MM.1S (cell line): ENCODE data around the gene SENP8.

ENCODE experiments used
- EZH2phosphoT487 ChIP-seq: fragments of 300-600 bp; sonication (generic); IDR thresholded peaks from 2 replicates; pipeline ENCODE4 v1.6.1; 2018; ENCODE audit warnings: antibody characterized with exemption, low read length
- TF ChIP-seq, protein P1 (sequence below): fragments of 300-600 bp; sonication (generic); IDR thresholded peaks from 2 replicates; pipeline ENCODE4 v1.5.1; 2016; ENCODE audit warnings: antibody characterized with exemption, low read length, mixed read lengths

DNA sequence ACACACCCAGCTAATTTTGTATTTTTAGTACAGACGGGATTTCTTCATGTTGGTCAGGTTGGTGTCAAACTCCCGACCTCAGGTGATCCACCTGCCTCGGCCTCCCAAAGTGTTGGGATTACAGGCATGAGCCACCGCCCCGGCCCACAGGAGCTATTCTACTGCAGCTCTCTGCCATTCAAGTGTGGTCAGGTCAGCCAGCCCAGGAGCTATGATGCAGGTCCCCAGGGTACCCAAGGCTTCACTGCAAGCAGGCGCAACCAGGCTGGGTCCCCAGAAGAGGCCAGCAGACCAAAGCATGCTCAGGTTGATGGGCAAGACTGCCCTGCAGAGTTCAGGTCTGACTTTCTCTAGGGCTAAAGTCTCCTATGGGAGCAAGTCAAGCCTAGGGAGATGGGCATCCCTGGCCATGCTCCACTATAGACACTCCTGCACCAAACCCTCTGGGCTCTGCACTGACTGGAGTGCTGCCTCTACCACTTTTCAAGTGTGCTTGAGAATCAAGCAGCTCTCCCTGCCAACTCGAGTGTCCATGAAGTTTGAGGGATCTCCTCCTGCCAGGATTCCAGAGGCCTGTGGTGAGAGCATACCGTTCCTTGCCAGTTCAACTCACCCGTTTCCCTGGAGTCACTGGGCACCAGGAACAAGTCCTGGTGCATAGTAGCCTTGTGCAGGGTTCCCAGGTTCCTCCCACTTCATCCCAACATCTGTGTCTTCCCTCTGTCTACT lies 31.1 kb upstream of the SENP8 start:
- TF ChIP-seq, protein P1, sequence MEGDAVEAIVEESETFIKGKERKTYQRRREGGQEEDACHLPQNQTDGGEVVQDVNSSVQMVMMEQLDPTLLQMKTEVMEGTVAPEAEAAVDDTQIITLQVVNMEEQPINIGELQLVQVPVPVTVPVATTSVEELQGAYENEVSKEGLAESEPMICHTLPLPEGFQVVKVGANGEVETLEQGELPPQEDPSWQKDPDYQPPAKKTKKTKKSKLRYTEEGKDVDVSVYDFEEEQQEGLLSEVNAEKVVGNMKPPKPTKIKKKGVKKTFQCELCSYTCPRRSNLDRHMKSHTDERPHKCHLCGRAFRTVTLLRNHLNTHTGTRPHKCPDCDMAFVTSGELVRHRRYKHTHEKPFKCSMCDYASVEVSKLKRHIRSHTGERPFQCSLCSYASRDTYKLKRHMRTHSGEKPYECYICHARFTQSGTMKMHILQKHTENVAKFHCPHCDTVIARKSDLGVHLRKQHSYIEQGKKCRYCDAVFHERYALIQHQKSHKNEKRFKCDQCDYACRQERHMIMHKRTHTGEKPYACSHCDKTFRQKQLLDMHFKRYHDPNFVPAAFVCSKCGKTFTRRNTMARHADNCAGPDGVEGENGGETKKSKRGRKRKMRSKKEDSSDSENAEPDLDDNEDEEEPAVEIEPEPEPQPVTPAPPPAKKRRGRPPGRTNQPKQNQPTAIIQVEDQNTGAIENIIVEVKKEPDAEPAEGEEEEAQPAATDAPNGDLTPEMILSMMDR, result no peak
- TF ChIP-seq EZH2phosphoT487, result no peak
